ENCODE measurements around the gene NDUFA6.

DNA sequence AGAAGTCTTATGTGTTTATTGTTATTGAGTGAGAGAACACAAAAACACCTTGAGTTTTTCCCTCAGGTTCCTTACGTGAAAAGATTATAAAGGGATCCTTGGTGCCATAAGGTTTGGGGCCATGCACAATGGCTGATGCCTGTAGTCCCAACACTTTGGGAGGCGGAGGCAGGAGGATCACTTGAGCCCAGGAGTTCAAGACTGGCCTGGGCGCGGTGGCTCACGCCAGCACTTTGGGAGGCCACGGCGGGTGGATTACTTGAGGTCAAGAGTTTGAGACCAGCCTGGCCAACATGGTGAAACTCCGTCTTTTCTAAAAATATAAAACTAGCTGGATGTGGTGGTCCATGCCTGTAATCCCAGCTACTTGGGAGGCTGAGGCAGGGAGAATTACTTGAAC is 5.7 kb downstream of the NDUFA6 start:
- TF ChIP-seq, protein P1, sequence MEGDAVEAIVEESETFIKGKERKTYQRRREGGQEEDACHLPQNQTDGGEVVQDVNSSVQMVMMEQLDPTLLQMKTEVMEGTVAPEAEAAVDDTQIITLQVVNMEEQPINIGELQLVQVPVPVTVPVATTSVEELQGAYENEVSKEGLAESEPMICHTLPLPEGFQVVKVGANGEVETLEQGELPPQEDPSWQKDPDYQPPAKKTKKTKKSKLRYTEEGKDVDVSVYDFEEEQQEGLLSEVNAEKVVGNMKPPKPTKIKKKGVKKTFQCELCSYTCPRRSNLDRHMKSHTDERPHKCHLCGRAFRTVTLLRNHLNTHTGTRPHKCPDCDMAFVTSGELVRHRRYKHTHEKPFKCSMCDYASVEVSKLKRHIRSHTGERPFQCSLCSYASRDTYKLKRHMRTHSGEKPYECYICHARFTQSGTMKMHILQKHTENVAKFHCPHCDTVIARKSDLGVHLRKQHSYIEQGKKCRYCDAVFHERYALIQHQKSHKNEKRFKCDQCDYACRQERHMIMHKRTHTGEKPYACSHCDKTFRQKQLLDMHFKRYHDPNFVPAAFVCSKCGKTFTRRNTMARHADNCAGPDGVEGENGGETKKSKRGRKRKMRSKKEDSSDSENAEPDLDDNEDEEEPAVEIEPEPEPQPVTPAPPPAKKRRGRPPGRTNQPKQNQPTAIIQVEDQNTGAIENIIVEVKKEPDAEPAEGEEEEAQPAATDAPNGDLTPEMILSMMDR (conservative IDR thresholded peaks at IDR 0.05; ENCODE audit: low read depth, low read length), result no peak
- no peak for TF ChIP-seq EZH2 (IDR thresholded peaks at IDR 0.05; ENCODE audit: borderline replicate concordance, low read depth, low read length, poor library complexity, severe bottlenecking)

Measured in A673 (cell line).